ENCODE results near the gene TSSK3.

Gene TSSK3

DNA sequence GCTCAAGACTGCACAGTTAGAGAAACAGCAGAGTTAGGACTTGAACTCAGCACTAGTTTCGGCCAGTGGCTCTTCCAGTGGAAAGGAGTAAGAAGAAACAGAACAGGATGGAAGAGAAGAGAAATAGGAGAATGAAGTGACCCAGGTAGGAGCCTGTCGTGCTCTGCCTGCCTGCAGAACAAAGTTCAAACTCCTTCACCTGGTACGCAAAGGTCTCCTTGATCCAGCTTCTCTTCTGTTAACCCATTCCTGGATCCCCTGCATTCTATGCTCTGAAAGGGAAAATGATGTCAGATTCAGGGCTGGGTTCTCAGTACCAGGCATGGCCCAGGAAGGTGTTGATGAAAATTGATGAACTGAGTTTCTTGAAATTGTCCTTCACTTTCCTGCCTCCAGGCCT lies 3.9 kb upstream of the TSSK3 start:
- H3K4me1 ChIP-seq (ENCODE audit: insufficient read depth, low read length, poor library complexity, severe bottlenecking): peaks cover 14% of the 10 kb centered on the region
- H3K9me3 ChIP-seq (ENCODE audit: insufficient read depth, low read depth, low read length): no peaks in the 10 kb centered on the region
- no peaks in the 10 kb centered on the region for H3F3A ChIP-seq (ENCODE audit: low read depth)
- H3K4me2 ChIP-seq (ENCODE audit: low read depth, low read length, poor library complexity, severe bottlenecking): no peak overlapping the region
- no peaks in the 10 kb centered on the region; the same call in 1 of the 2 replicates for H3K36me3 ChIP-seq (ENCODE audit: insufficient read depth, low read length)
- no peaks in the 10 kb centered on the region for H3K9me2 ChIP-seq (replicated peaks; ENCODE audit: low read depth, low read length)
- TF ChIP-seq, protein P1, sequence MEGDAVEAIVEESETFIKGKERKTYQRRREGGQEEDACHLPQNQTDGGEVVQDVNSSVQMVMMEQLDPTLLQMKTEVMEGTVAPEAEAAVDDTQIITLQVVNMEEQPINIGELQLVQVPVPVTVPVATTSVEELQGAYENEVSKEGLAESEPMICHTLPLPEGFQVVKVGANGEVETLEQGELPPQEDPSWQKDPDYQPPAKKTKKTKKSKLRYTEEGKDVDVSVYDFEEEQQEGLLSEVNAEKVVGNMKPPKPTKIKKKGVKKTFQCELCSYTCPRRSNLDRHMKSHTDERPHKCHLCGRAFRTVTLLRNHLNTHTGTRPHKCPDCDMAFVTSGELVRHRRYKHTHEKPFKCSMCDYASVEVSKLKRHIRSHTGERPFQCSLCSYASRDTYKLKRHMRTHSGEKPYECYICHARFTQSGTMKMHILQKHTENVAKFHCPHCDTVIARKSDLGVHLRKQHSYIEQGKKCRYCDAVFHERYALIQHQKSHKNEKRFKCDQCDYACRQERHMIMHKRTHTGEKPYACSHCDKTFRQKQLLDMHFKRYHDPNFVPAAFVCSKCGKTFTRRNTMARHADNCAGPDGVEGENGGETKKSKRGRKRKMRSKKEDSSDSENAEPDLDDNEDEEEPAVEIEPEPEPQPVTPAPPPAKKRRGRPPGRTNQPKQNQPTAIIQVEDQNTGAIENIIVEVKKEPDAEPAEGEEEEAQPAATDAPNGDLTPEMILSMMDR (conservative IDR thresholded peaks at IDR 0.05; ENCODE audit: low read length): no peak
- TF ChIP-seq EZH2phosphoT487 (IDR thresholded peaks at IDR 0.05; ENCODE audit: borderline replicate concordance): no peak
- no peaks in the 10 kb centered on the region for H4K20me1 ChIP-seq (ENCODE audit: insufficient read depth, low read length, poor library complexity, severe bottlenecking)
- no peak overlapping the region for H3K4me3 ChIP-seq (ENCODE audit: low read length, poor library complexity, severe bottlenecking)
- H2AFZ ChIP-seq (ENCODE audit: low read length): no peak overlapping the region
- no peaks in the 10 kb centered on the region for H3K27me3 ChIP-seq (ENCODE audit: insufficient read depth, low read length, poor library complexity, severe bottlenecking)
- no peaks in the 10 kb centered on the region for H3K79me2 ChIP-seq (ENCODE audit: insufficient read depth, low read length)
- no peak overlapping the region for H3K9ac ChIP-seq (ENCODE audit: low read depth, low read length, poor library complexity, severe bottlenecking)

DNA sequence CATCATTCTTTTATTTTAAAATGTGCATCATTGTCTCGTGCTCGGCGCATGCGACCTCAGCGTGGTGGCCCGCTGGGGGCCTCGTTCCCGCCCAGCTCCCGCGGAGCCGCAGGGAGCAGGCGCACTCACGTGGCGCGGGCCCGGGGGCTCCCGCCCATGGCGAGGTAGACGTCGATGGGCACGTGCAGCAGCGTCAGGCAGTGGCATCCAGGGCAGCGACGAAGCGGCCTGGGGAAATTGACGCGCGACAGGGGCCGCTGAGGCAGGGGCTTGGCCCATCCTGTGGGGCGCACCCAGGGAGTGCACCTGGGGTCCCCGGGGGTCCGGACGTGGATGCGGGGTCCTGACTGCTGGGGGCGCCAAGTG lies 1.0 kb upstream of the TSSK3 start:
- Histone ChIP-seq H3K9me3 (ENCODE audit: insufficient read depth, low read depth, low read length) (no peaks in the 10 kb centered on the region), H2AFZ (ENCODE audit: low read length) (no peak overlapping the region), H3K79me2 (ENCODE audit: insufficient read depth, low read length) (no peaks in the 10 kb centered on the region), H3K9me2 (replicated peaks; ENCODE audit: low read depth, low read length) (no peaks in the 10 kb centered on the region), H3K4me2 (ENCODE audit: low read depth, low read length, poor library complexity, severe bottlenecking) (no peak overlapping the region), H3K27me3 (ENCODE audit: insufficient read depth, low read length, poor library complexity, severe bottlenecking) (no peaks in the 10 kb centered on the region), H4K20me1 (ENCODE audit: insufficient read depth, low read length, poor library complexity, severe bottlenecking) (no peaks in the 10 kb centered on the region), H3K4me3 (ENCODE audit: low read length, poor library complexity, severe bottlenecking) (no peak overlapping the region), H3K4me1 (ENCODE audit: insufficient read depth, low read length, poor library complexity, severe bottlenecking) (peaks cover 8% of the 10 kb centered on the region), H3F3A (ENCODE audit: low read depth) (no peaks in the 10 kb centered on the region), H3K9ac (ENCODE audit: low read depth, low read length, poor library complexity, severe bottlenecking) (no peak overlapping the region), H3K36me3 (ENCODE audit: insufficient read depth, low read length) (no peaks in the 10 kb centered on the region; the same call in 1 of the 2 replicates)
- TF ChIP-seq, protein P1 (conservative IDR thresholded peaks at IDR 0.05; ENCODE audit: low read length): no peak
- TF ChIP-seq EZH2phosphoT487 (IDR thresholded peaks at IDR 0.05; ENCODE audit: borderline replicate concordance): no peak

DNA sequence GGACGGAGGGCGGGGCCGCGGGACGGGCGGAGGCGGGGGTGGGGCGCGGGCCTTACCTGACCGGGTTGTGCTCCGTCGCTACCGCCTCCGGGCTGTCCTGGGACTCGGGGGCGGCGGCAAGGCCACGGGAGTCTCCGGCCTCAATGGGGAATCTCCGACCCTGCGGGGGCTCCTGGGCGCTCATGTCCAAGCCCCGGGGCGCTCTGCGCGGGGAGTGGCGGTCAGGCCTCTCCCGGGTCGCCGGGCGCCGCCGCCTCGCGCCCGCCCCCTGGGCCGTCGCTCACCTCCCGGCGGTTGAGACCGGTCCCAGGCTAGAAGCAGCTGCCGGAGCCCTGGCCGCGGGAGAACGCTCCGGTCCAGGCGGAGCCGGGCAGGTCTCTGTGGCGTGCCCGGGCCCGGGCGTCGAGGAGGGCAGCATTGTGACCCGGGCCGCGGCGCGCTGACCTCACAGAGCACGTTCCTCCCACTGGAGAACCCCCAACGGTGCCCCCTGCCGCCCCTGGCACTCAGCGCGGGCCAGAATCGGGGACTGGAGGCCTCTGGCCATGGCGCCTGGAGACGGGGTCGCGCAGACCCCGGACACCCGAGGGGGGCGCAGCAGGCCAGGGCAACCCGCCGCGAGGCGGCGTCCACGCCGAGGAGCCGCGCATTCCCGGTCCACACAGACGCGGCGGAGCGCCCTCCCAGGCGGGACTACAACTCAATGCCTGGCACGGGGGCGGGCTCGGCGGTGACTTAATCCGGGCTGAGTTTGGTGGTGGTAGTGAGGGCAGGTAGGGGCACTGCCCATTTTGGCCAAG lies 465 bp upstream of the TSSK3 start:
- Histone ChIP-seq H3K4me1 (ENCODE audit: insufficient read depth, low read length, poor library complexity, severe bottlenecking) (peaks cover 8% of the 10 kb centered on the region), H3K79me2 (ENCODE audit: insufficient read depth, low read length) (no peaks in the 10 kb centered on the region), H2AFZ (ENCODE audit: low read length) (no peak overlapping the region), H3K36me3 (ENCODE audit: insufficient read depth, low read length) (peaks cover 4% of the 10 kb centered on the region; the same call in 1 of the 2 replicates), H4K20me1 (ENCODE audit: insufficient read depth, low read length, poor library complexity, severe bottlenecking) (no peaks in the 10 kb centered on the region), H3K9me3 (ENCODE audit: insufficient read depth, low read depth, low read length) (no peaks in the 10 kb centered on the region), H3K4me3 (ENCODE audit: low read length, poor library complexity, severe bottlenecking) (no peak overlapping the region), H3F3A (ENCODE audit: low read depth) (no peaks in the 10 kb centered on the region), H3K27me3 (ENCODE audit: insufficient read depth, low read length, poor library complexity, severe bottlenecking) (no peaks in the 10 kb centered on the region), H3K4me2 (ENCODE audit: low read depth, low read length, poor library complexity, severe bottlenecking) (no peak overlapping the region), H3K9ac (ENCODE audit: low read depth, low read length, poor library complexity, severe bottlenecking) (no peak overlapping the region), H3K9me2 (replicated peaks; ENCODE audit: low read depth, low read length) (no peaks in the 10 kb centered on the region)
- TF ChIP-seq, protein P1 (conservative IDR thresholded peaks at IDR 0.05; ENCODE audit: low read length): no peak
